HL-60 (cell line): Measurements from ENCODE around the gene PLTP.

Experiments used
- DNase-seq, 2 experiments: peaks; one replicate each; pipeline ENCODE4 v3.0.0-alpha.2; 2010 to 2020; ENCODE audit warnings: low read depth in 1 of 2, low spot score in 1 of 2
- H3K27ac ChIP-seq: fragments of 250-450 bp; sonication (Bioruptor Pico); replicated peaks from 2 replicates; pipeline ENCODE4 v1.5.1; 2020; ENCODE audit warnings: mild to moderate bottlenecking, moderate library complexity
- H3K27me3 ChIP-seq: fragments of 250-450 bp; sonication (Bioruptor Pico); 2 replicates; pipeline ENCODE4 v1.5.1; 2021; ENCODE audit warnings: mild to moderate bottlenecking, moderate library complexity; ENCODE audit not compliant: insufficient read depth, poor library complexity, severe bottlenecking
- H3K4me3 ChIP-seq: replicated peaks from 2 replicates; pipeline ENCODE4 v1.5.1; 2011; ENCODE audit warnings: mild to moderate bottlenecking, control low read depth, low read length; ENCODE audit not compliant: insufficient read depth
- GABPA ChIP-seq: IDR thresholded peaks from 2 replicates; pipeline ENCODE4 v1.6.1; 2012; ENCODE audit warnings: low read depth
- POLR2AphosphoS5 ChIP-seq: IDR thresholded peaks from 2 replicates; pipeline ENCODE4 v1.6.1; 2012; ENCODE audit warnings: low read depth
- SPI1 ChIP-seq: IDR thresholded peaks from 2 replicates; pipeline ENCODE4 v1.6.1; 2012; ENCODE audit warnings: low read depth, mild to moderate bottlenecking, borderline replicate concordance
- TF ChIP-seq, protein P1 (sequence below): IDR thresholded peaks from one replicate; pipeline ENCODE4 v1.5.1; 2011; ENCODE audit warnings: low read length, control low read depth, inconsistent platforms; ENCODE audit not compliant: insufficient read depth
- TF ChIP-seq, protein P2 (sequence below): IDR thresholded peaks from 2 replicates; pipeline ENCODE4 v1.6.1; 2012; ENCODE audit warnings: low read depth; ENCODE audit not compliant: insufficient replicate concordance

The PLTP gene

DNA sequence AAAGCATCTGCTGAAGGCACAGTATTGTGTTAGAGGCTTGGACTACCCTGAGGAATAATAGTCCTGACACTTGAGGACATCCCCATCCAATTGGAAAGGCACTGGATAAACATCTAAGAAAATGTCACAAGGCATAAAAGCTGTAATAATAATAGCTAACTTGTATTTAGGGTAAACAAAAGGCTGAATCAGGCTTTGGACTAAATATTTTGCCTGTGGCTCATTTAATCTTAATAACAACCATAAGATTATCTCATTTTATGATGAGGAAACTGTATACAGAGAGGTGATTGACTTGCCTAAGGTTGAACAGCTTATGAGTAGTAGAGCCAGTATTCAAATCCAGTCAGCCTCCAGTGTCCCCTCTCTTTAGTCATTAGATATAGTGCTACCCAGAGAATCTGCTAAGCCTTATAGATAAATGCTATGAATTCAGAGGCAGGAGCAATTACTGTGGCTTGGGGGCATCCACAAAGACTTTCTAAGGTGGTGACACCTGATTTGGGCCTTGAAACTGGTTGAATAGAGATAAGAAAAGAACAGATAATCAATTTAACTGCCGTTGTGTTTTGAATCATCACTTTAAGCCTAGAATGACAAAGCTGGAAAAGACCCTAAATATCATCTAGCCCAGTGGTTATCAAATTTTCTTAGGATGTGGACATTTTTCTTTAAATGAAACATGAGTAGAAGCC is 38.4 kb downstream of the PLTP start:
- Histone ChIP-seq H3K27ac (no peak overlapping the region), H3K27me3 (no peaks in the 10 kb centered on the region), H3K4me3 (no peak overlapping the region)
- TF ChIP-seq, protein P1, sequence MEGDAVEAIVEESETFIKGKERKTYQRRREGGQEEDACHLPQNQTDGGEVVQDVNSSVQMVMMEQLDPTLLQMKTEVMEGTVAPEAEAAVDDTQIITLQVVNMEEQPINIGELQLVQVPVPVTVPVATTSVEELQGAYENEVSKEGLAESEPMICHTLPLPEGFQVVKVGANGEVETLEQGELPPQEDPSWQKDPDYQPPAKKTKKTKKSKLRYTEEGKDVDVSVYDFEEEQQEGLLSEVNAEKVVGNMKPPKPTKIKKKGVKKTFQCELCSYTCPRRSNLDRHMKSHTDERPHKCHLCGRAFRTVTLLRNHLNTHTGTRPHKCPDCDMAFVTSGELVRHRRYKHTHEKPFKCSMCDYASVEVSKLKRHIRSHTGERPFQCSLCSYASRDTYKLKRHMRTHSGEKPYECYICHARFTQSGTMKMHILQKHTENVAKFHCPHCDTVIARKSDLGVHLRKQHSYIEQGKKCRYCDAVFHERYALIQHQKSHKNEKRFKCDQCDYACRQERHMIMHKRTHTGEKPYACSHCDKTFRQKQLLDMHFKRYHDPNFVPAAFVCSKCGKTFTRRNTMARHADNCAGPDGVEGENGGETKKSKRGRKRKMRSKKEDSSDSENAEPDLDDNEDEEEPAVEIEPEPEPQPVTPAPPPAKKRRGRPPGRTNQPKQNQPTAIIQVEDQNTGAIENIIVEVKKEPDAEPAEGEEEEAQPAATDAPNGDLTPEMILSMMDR, result no peak
- TF ChIP-seq SPI1, result no peak
- TF ChIP-seq GABPA, result no peak
- TF ChIP-seq, protein P2, sequence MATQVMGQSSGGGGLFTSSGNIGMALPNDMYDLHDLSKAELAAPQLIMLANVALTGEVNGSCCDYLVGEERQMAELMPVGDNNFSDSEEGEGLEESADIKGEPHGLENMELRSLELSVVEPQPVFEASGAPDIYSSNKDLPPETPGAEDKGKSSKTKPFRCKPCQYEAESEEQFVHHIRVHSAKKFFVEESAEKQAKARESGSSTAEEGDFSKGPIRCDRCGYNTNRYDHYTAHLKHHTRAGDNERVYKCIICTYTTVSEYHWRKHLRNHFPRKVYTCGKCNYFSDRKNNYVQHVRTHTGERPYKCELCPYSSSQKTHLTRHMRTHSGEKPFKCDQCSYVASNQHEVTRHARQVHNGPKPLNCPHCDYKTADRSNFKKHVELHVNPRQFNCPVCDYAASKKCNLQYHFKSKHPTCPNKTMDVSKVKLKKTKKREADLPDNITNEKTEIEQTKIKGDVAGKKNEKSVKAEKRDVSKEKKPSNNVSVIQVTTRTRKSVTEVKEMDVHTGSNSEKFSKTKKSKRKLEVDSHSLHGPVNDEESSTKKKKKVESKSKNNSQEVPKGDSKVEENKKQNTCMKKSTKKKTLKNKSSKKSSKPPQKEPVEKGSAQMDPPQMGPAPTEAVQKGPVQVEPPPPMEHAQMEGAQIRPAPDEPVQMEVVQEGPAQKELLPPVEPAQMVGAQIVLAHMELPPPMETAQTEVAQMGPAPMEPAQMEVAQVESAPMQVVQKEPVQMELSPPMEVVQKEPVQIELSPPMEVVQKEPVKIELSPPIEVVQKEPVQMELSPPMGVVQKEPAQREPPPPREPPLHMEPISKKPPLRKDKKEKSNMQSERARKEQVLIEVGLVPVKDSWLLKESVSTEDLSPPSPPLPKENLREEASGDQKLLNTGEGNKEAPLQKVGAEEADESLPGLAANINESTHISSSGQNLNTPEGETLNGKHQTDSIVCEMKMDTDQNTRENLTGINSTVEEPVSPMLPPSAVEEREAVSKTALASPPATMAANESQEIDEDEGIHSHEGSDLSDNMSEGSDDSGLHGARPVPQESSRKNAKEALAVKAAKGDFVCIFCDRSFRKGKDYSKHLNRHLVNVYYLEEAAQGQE, result no peak
- no peak for TF ChIP-seq POLR2AphosphoS5
- DNase-seq, result no peak

DNA sequence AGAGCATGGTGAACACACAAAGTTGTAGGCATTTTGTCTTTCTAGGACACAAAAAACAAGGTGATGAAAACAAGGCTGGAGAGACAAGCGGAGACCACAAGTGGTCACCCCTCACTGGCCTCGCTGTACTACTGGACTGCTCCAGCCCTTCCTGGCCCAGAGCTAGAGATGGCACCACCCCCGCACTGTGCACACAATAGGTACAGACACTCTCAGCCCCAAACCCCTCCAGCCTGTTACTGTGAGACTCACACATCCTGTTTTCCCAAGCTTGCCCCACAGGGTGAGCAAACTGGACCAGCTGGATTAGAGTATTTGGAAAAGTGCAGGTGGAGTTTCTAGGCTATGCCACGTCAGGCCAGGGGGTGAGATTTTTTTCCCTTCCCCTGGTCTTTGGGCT is 39.3 kb downstream of the PLTP start:
- Histone ChIP-seq H3K27ac (no peak overlapping the region), H3K27me3 (no peaks in the 10 kb centered on the region), H3K4me3 (no peak overlapping the region)
- DNase-seq, result no peak
- TF ChIP-seq, protein P2, result no peak
- TF ChIP-seq SPI1 (no peak), GABPA (no peak), POLR2AphosphoS5 (no peak)
- TF ChIP-seq, protein P1, result no peak

DNA sequence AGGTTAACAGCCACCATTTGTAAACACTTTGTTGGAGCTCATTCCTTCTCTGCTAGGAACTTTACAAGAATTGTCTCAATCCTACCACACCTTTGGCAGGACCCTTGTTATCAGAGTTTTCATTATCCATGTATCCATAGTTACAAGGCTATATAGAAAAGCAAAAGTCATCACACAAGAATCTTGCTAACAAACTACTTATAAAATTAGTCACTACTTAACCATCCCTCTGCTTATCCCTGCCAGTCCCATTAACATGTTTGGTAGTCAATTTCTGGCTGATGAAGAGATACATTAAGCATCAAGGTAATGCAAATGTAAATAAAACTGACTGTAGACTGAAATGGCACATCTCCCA is 44.2 kb downstream of the PLTP start:
- Histone ChIP-seq H3K27me3 (no peaks in the 10 kb centered on the region), H3K4me3 (no peak overlapping the region), H3K27ac (no peak overlapping the region)
- no peak for TF ChIP-seq SPI1
- no peak for DNase-seq

DNA sequence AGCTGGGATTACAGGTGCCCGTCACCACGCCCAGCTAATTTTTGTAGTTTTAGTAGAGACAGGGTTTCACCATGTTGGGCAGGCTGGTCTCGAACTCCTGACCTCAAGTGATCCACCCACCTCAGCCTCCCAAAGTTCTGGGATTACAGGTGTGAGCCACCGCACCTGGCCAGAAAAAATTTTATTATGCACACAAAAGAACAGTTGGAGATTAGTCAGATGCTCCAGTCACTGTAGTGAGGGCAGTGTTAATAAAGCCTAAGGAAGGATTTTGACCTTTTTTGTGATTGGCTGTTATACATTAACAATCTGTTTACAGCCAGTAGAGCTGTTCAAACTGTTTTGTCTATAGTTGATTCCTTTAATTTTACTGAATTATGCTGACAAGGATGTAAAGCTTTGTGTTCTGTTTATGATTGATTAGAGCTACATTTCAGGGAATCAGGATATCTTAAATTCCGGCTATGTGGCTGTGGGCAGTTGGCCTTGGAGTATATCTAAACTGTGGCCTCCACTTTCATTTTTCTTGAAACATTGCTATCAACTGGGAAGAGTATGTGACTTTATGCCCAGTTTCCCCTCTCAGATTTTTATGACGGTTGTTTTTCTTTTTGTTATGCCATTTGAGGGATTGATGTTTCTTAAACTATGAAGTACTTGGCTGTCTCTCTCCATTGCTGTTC is 44.7 kb downstream of the PLTP start:
- Histone ChIP-seq H3K4me3 (no peak overlapping the region), H3K27me3 (no peaks in the 10 kb centered on the region), H3K27ac (no peak overlapping the region)
- TF ChIP-seq, protein P1, result no peak
- TF ChIP-seq POLR2AphosphoS5, result no peak
- TF ChIP-seq, protein P2, result no peak
- TF ChIP-seq GABPA, result no peak
- no peak for DNase-seq
